HFFc6 (cell line): Measurements from ENCODE around the gene UTS2R. TPM values are rescaled to one million over a fixed set of nuclear protein-coding genes. Genes with fewer than 3 reads are reported as not detected.

ENCODE experiments used
- DNase-seq: peaks from one replicate; pipeline ENCODE4 v3.0.0-alpha.2; 2018
- H3K27ac Mint-ChIP-seq: 2 replicates; pipeline ENCODE4 v1.8.0; 2020; ENCODE audit warnings: mild to moderate bottlenecking, mixed read lengths
- H3K27me3 Mint-ChIP-seq: 2 replicates; pipeline ENCODE4 v1.8.0; 2021; ENCODE audit warnings: mild to moderate bottlenecking, moderate library complexity, mixed read lengths; ENCODE audit not compliant: insufficient read depth
- H3K36me3 Mint-ChIP-seq: 2 replicates; pipeline ENCODE4 v1.8.0; 2021; ENCODE audit warnings: low read depth, mixed read lengths
- H3K4me1 Mint-ChIP-seq: 2 replicates; pipeline ENCODE4 v1.8.0; 2020; ENCODE audit warnings: low read depth, mixed read lengths
- H3K4me3 Mint-ChIP-seq: 2 replicates; pipeline ENCODE4 v1.8.0; 2020; ENCODE audit warnings: mild to moderate bottlenecking, moderate library complexity, mixed read lengths
- H3K9me3 Mint-ChIP-seq: 2 replicates; pipeline ENCODE4 v1.8.0; 2020; ENCODE audit warnings: mild to moderate bottlenecking, mixed read lengths
- total RNA-seq, 6 experiments: library from RNA; stranded (reverse); fragmentation: NEBNext Ultra II Directional; extraction: Animal tissue kit (Norgen Biotek cat#: 25700); gene quantifications; 2 replicates in 1 of 6; 3 replicates in 5 of 6; pipeline ENCODE4 v1.2.3, GENCODE V29; 2021
- TF ChIP-seq, protein P1 (sequence below): fragments of 200-600 bp; sonication (generic); IDR thresholded peaks from 2 replicates; pipeline ENCODE4 v1.5.0; 2021; ENCODE audit warnings: antibody characterized with exemption, mild to moderate bottlenecking

Gene UTS2R
- total RNA-seq, 6 experiments from 2014 or later: not detected

DNA sequence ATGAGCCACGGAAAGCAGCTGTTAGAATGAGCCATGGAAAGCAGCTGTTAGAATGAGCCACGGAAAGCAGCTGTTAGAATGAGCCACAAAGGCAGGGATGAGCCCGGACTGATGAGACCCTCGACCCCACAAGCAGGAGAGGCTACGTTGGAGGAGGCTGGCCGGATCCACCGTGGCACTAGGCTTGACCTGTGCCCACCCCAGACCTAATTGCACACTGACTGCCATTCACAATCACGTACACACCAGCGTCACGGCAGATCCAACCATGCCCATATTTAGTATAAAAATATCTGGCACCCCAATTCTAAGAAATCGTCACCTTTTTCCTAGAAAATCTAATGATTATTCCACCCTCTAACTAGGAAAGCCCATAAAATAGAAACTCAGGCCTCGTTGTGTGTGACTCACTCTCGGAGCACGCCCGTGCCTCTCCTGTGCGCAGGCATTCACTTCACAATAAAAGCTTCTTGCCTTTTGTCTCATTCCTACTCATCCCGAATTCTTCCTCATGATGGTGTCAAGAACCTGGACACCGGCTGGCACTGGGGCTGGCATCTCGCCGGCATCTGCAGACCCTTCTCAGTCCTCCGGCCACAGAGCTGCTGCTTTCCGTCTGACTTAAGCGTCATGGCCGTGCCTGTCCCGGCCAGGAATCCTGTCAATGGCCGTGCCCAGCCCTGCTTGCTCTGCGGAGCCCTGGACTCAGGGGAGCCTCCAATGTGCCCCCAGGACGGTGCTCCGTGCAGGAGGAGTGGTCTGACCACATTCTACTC, 32.5 kb upstream of the UTS2R start:
- Mint-ChIP-seq H3K4me1 (peaks cover 23% of the 10 kb centered on the region), H3K36me3 (peaks cover 4% of the 10 kb centered on the region; the same call in 1 of the 2 replicates), H3K4me3 (peak overlapping the region; percentile 87), H3K27me3 (peaks cover 11% of the 10 kb centered on the region), H3K27ac (peak overlapping the region; percentile 68), H3K9me3 (peaks cover 10% of the 10 kb centered on the region)
- DNase-seq: peak; percentile 70
- TF ChIP-seq, protein P1, sequence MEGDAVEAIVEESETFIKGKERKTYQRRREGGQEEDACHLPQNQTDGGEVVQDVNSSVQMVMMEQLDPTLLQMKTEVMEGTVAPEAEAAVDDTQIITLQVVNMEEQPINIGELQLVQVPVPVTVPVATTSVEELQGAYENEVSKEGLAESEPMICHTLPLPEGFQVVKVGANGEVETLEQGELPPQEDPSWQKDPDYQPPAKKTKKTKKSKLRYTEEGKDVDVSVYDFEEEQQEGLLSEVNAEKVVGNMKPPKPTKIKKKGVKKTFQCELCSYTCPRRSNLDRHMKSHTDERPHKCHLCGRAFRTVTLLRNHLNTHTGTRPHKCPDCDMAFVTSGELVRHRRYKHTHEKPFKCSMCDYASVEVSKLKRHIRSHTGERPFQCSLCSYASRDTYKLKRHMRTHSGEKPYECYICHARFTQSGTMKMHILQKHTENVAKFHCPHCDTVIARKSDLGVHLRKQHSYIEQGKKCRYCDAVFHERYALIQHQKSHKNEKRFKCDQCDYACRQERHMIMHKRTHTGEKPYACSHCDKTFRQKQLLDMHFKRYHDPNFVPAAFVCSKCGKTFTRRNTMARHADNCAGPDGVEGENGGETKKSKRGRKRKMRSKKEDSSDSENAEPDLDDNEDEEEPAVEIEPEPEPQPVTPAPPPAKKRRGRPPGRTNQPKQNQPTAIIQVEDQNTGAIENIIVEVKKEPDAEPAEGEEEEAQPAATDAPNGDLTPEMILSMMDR: no peak

DNA sequence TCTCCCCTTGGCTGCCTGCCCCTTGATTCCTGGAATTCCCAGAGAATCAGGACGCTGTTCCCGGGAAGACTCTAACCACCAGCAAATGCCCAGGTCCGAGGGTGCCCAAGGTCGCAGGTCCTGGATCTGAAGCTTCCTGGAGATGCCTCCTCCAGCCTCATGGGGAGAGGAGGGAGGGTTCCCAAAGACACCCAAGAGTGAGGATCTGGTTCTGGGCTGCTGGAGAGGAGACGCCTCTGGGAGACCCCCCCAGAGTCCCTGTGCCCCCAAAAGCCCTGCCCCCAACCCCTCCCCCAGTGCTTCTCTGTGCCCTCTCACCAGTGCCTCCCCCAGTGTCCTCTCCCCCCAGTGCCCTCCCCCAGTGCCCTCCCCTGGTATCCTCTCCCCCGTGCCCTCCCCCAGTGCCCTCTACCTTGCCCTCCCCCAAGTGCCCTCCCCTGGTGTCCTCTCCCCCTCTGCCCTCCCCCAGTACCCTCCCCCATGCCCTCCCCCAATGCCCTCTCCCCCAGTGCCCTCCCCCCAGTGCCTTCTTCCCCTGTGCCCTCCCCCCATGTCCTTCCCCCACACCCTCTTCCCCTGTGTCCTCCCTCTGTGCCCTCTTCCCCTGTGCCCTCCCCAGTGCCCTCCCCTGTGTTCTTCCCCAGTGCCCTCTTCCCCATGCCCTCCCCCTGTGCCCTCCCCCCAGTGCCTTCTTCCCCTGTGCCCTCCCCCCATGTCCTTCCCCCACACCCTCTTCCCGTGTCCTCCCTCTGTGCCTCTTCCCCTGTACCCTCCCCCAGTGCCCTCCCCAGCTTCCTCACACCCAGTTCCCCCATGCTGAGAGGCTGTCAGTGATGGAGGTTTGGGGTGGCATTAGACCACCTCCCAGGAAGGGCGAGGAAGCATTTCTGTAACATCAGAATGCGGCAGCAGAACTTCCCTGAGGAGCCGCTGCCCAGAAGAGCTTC, 31.7 kb upstream of the UTS2R start:
- TF ChIP-seq, protein P1: no peak
- peaks cover 10% of the 10 kb centered on the region for H3K9me3 Mint-ChIP-seq
- peaks cover 4% of the 10 kb centered on the region; the same call in 1 of the 2 replicates for H3K36me3 Mint-ChIP-seq
- H3K27me3 Mint-ChIP-seq: peaks cover 11% of the 10 kb centered on the region
- peak overlapping the region; percentile 87 for H3K4me3 Mint-ChIP-seq
- H3K4me1 Mint-ChIP-seq: peaks cover 20% of the 10 kb centered on the region
- DNase-seq: no peak
- H3K27ac Mint-ChIP-seq: peak overlapping the region; percentile 67; the same call in 1 of the 2 replicates

DNA sequence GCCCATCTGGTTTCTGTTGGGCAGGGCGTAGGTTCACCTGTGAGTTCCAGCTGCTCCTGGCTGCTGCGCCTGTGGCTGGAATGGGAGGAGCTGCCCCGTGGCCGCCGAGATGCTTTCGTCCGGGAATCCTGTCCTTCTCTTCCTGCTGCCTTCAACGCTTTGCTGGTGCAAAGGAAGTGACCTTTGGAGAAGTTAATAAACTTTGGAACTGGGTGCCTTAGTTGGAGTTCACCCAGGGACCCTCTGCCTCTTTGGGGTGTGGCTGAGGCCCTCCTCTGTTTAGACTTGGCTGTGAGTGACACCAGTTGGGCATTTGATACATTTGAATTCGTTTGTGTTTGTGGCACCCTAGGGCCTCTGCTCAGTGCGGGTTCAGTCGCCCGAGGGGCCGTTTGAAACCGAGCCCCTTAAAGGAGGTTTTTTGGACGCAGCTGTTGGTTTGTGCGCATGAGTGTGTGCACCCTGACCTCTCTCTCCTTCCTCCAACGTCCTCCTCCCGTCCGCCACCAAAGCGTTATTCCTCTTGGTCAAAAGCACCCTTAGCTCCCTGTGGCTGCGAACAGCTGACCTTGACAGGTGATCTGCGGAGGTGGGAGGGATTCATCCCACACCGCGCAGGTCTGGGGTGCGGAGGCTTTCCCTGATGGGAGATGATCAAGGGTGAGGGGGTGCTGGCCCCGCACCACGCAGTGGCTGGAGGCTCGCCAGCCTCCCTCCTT, 29.0 kb upstream of the UTS2R start:
- Mint-ChIP-seq H3K4me1 (peaks cover 15% of the 10 kb centered on the region), H3K27me3 (peaks cover 14% of the 10 kb centered on the region; the same call in 1 of the 2 replicates), H3K9me3 (peaks cover 10% of the 10 kb centered on the region), H3K27ac (no peak overlapping the region), H3K36me3 (peaks cover 4% of the 10 kb centered on the region; the same call in 1 of the 2 replicates), H3K4me3 (no peak overlapping the region)
- no peak for DNase-seq
- TF ChIP-seq, protein P1: no peak

DNA sequence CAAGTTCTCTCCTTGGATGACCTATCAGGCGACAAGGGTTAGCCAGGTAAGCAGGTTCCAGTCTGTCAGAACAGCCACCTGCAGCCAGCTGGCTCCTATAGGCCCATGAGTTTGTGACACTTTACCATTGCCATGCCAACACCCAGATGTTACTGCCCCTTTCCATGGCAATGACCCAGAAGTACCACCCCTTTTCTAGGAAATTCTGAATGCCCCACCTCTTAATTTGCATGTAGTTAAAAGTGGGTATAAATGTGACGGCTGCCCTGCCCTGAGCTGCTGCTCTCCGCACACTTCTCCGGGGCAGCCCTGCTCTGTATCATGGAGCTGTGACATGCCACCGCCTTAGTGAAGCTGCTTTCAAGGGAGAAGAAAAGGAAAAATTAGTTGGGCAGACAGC, 28.0 kb upstream of the UTS2R start:
- H3K9me3 Mint-ChIP-seq: peaks cover 10% of the 10 kb centered on the region
- H3K36me3 Mint-ChIP-seq: peaks cover 4% of the 10 kb centered on the region; the same call in 1 of the 2 replicates
- DNase-seq: no peak
- peaks cover 18% of the 10 kb centered on the region; the same call in 1 of the 2 replicates for H3K27me3 Mint-ChIP-seq
- no peak overlapping the region for H3K4me3 Mint-ChIP-seq
- H3K4me1 Mint-ChIP-seq: peaks cover 13% of the 10 kb centered on the region
- no peak overlapping the region for H3K27ac Mint-ChIP-seq
- TF ChIP-seq, protein P1: no peak
